GM12892 (cell line): Measurements from ENCODE around the gene RASA1.

ENCODE experiments used
- POLR2A ChIP-seq: IDR thresholded peaks from 2 replicates; pipeline ENCODE4 v1.6.1; 2011; ENCODE audit warnings: low read depth, low read length, control low read depth
- POLR2AphosphoS5 ChIP-seq: IDR thresholded peaks from 2 replicates; pipeline ENCODE4 v1.6.1; 2011; ENCODE audit warnings: low read depth, low read length, control low read depth

GRCh38 chr5:87327998-87328397 lies 60.3 kb downstream of the RASA1 start:
- TF ChIP-seq POLR2AphosphoS5 (no peak), POLR2A (no peak)
